Stimulated activated CD4-positive, alpha-beta T cell treated with anti-CD3 and anti-CD28 coated beads, TNF-alpha, amount 100 ng/mL, for 4 hours (primary cell): ENCODE measurements around the gene DYNLL2.
"Not testable (repeated sequence)": the region's sequence is repeated elsewhere in the genome, so short reads cannot be mapped to it uniquely, and the experiment has no call there.

ENCODE experiments used
- DNase-seq, 3 experiments: peaks; one replicate each; pipeline ENCODE4 v3.0.0-alpha.2; 2020; ENCODE audit warnings: low read depth in 3 of 3

Gene DYNLL2

GRCh38 chr17:58072862-58073261 is 10.4 kb upstream of the DYNLL2 start:
- no peak for DNase-seq

GRCh38 chr17:58073266-58073665 is 10.0 kb upstream of the DYNLL2 start:
- DNase-seq, result not testable (repeated sequence)

GRCh38 chr17:58074406-58074805 is 8.8 kb upstream of the DYNLL2 start:
- not testable (repeated sequence) for DNase-seq

- DNase-seq, result no peak
Observed at GRCh38 chr17:58079300-58080033, 3.8 kb upstream of the DYNLL2 start.

GRCh38 chr17:58081646-58082340 is 1.4 kb upstream of the DYNLL2 start:
- no peak for DNase-seq

GRCh38 chr17:58082341-58082869 is 814 bp upstream of the DYNLL2 start:
- no peak for DNase-seq

- peak; percentile 45 to 62 (median 54) for DNase-seq
Observed at GRCh38 chr17:58083491-58084316, 485 bp downstream of the DYNLL2 start.

- peak in 1 of 3 experiments; percentile 31 for DNase-seq
Observed at GRCh38 chr17:58084317-58084981, 1.2 kb downstream of the DYNLL2 start.

GRCh38 chr17:58085039-58085715 is 2.0 kb downstream of the DYNLL2 start:
- no peak for DNase-seq

- no peak for DNase-seq
Observed at GRCh38 chr17:58086953-58087352, 3.7 kb downstream of the DYNLL2 start.

GRCh38 chr17:58088624-58089023 is 5.4 kb downstream of the DYNLL2 start:
- no peak for DNase-seq

GRCh38 chr17:58089111-58089510 is 5.9 kb downstream of the DYNLL2 start:
- no peak for DNase-seq

- no peak for DNase-seq
Observed at GRCh38 chr17:58091024-58091567, 7.9 kb downstream of the DYNLL2 start.

- no peak for DNase-seq
Observed at GRCh38 chr17:58092101-58092796, 9.0 kb downstream of the DYNLL2 start.

- no peak for DNase-seq
Observed at GRCh38 chr17:58092797-58093385, 9.7 kb downstream of the DYNLL2 start.

- DNase-seq, result no peak
Observed at GRCh38 chr17:58094118-58094517, 10.9 kb downstream of the DYNLL2 start.

- no peak for DNase-seq
Observed at GRCh38 chr17:58096892-58097291, 13.7 kb downstream of the DYNLL2 start.

GRCh38 chr17:58097384-58098088 is 14.3 kb downstream of the DYNLL2 start:
- no peak for DNase-seq

- DNase-seq, result no peak
Observed at GRCh38 chr17:58100506-58100905, 17.3 kb downstream of the DYNLL2 start.
